Measurements from ENCODE around the gene GTPBP2.

Gene GTPBP2

GRCh38 chr6:43622541-43622940, 6.5 kb downstream of the GTPBP2 start:
- Histone ChIP-seq H3K27ac (replicated peaks) (no peak overlapping the region), H3K27me3 (ENCODE audit: insufficient read depth, poor library complexity, severe bottlenecking) (no peaks in the 10 kb centered on the region), H3K4me3 (replicated peaks; ENCODE audit: insufficient read depth, low read length) (no peak overlapping the region)
- DNase-seq (ENCODE audit: low read depth in 1 of 2, low spot score in 1 of 2): no peak
- no peak for TF ChIP-seq GABPA (IDR thresholded peaks at IDR 0.05; ENCODE audit: low read depth)
- no peak for TF ChIP-seq CTCF (IDR thresholded peaks at IDR 0.05; ENCODE audit: insufficient read depth, low read length)
- TF ChIP-seq, protein P1, sequence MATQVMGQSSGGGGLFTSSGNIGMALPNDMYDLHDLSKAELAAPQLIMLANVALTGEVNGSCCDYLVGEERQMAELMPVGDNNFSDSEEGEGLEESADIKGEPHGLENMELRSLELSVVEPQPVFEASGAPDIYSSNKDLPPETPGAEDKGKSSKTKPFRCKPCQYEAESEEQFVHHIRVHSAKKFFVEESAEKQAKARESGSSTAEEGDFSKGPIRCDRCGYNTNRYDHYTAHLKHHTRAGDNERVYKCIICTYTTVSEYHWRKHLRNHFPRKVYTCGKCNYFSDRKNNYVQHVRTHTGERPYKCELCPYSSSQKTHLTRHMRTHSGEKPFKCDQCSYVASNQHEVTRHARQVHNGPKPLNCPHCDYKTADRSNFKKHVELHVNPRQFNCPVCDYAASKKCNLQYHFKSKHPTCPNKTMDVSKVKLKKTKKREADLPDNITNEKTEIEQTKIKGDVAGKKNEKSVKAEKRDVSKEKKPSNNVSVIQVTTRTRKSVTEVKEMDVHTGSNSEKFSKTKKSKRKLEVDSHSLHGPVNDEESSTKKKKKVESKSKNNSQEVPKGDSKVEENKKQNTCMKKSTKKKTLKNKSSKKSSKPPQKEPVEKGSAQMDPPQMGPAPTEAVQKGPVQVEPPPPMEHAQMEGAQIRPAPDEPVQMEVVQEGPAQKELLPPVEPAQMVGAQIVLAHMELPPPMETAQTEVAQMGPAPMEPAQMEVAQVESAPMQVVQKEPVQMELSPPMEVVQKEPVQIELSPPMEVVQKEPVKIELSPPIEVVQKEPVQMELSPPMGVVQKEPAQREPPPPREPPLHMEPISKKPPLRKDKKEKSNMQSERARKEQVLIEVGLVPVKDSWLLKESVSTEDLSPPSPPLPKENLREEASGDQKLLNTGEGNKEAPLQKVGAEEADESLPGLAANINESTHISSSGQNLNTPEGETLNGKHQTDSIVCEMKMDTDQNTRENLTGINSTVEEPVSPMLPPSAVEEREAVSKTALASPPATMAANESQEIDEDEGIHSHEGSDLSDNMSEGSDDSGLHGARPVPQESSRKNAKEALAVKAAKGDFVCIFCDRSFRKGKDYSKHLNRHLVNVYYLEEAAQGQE (IDR thresholded peaks at IDR 0.05; ENCODE audit: insufficient replicate concordance, low read depth): no peak
- TF ChIP-seq POLR2AphosphoS5 (IDR thresholded peaks at IDR 0.05; ENCODE audit: low read depth): no peak
- TF ChIP-seq SPI1 (IDR thresholded peaks at IDR 0.05; ENCODE audit: borderline replicate concordance, low read depth): no peak

GRCh38 chr6:43621836-43622180, 7.3 kb downstream of the GTPBP2 start:
- TF ChIP-seq GABPA (IDR thresholded peaks at IDR 0.05; ENCODE audit: low read depth): no peak
- TF ChIP-seq SPI1 (IDR thresholded peaks at IDR 0.05; ENCODE audit: borderline replicate concordance, low read depth): no peak
- TF ChIP-seq POLR2AphosphoS5 (IDR thresholded peaks at IDR 0.05; ENCODE audit: low read depth): no peak
- no peak for TF ChIP-seq CTCF (IDR thresholded peaks at IDR 0.05; ENCODE audit: insufficient read depth, low read length)
- TF ChIP-seq, protein P1 (IDR thresholded peaks at IDR 0.05; ENCODE audit: insufficient replicate concordance, low read depth): no peak
- Histone ChIP-seq H3K27ac (replicated peaks) (no peak overlapping the region), H3K4me3 (replicated peaks; ENCODE audit: insufficient read depth, low read length) (no peak overlapping the region), H3K27me3 (ENCODE audit: insufficient read depth, poor library complexity, severe bottlenecking) (no peaks in the 10 kb centered on the region)
- no peak for DNase-seq (ENCODE audit: low read depth in 1 of 2, low spot score in 1 of 2)

DNA sequence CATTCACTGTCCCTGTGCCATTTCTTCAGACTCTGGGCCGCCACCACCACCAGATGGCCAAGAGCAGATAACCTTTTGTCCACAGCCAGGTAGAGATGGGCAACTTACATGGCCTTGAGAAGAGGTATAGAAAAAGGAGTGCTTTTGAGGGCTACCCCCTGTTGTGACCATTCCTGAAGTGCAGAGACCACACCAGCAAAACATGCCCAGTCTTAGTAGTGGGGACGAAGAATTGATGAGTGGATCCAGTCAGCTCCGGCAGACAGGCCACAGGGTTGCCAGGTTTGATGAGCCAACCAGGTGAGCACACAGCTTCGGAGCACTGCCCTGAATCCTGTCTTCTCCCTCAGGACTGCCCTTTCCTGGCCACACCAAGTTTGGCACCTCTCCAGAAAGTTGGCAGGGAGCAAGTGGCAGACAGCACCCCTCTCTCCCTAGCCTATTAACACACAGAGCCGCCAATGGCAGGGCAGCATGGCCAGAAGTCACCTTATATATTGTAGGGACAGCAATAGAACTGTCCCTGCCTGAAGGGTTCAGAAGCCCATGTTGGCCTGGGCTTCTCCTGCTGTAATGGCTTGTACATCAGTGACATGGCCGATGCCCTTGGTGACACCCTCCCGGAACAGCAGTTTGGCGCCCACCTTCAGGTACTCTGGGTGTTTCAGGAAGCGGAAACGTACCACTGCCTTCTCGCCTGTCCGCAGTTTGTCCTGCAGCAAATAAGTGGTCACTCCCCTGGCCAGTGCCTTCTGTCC, 7.8 kb downstream of the GTPBP2 start:
- Histone ChIP-seq H3K27ac (replicated peaks) (no peak overlapping the region), H3K4me3 (replicated peaks; ENCODE audit: insufficient read depth, low read length) (no peak overlapping the region), H3K27me3 (ENCODE audit: insufficient read depth, poor library complexity, severe bottlenecking) (no peaks in the 10 kb centered on the region)
- DNase-seq (ENCODE audit: low read depth in 1 of 2, low spot score in 1 of 2): no peak
- TF ChIP-seq POLR2AphosphoS5 (IDR thresholded peaks at IDR 0.05; ENCODE audit: low read depth) (no peak), SPI1 (IDR thresholded peaks at IDR 0.05; ENCODE audit: borderline replicate concordance, low read depth) (no peak), GABPA (IDR thresholded peaks at IDR 0.05; ENCODE audit: low read depth) (no peak), CTCF (IDR thresholded peaks at IDR 0.05; ENCODE audit: insufficient read depth, low read length) (no peak)
- TF ChIP-seq, protein P1 (IDR thresholded peaks at IDR 0.05; ENCODE audit: insufficient replicate concordance, low read depth): no peak

All from HL-60 (cell line).